ENCODE data around the gene DENND1B.

The DENND1B gene

DNA sequence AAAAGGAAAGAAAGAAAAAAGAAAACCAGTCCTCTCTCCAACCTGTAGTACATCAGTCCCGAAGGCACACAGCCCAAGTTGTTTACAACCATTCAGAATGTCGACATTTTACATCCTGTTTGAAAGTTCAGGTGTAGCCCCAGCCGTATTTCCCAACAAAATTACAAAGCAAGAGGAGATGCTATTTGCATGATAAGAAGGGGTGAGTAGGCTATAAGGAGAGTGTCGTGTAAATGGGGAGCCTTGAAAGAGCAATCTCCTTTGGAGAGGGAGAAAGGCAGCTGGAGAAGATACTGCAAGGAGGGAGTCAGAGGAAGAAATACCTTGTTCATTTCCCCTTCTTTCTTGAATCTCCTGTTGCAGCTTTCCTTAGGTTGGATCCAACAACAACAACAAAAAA lies 35.5 kb upstream of the DENND1B start:
- H3K4me3 ChIP-seq (ENCODE audit: low read length), result no peak overlapping the region
- H3K79me2 ChIP-seq (ENCODE audit: low read length), result no peaks in the 10 kb centered on the region
- no peaks in the 10 kb centered on the region for H4K20me1 ChIP-seq (ENCODE audit: insufficient read depth, low read length)
- H3K4me1 ChIP-seq (ENCODE audit: low read length), result peaks cover 36% of the 10 kb centered on the region
- no peaks in the 10 kb centered on the region for H3K36me3 ChIP-seq (replicated peaks; ENCODE audit: low read depth, low read length)
- no peak overlapping the region for H3K4me2 ChIP-seq (ENCODE audit: low read length)
- no peak overlapping the region for H3K27ac ChIP-seq (ENCODE audit: low read length)
- H3K27me3 ChIP-seq (ENCODE audit: low read depth, low read length), result no peaks in the 10 kb centered on the region
- no peak for TF ChIP-seq CTCF (IDR thresholded peaks at IDR 0.05; ENCODE audit: low read depth, low read length)
- TF ChIP-seq EZH2phosphoT487 (IDR thresholded peaks at IDR 0.05; ENCODE audit: low read depth), result no peak
- H3K9ac ChIP-seq (ENCODE audit: low read length), result no peak overlapping the region
- H2AFZ ChIP-seq (ENCODE audit: low read depth, low read length), result no peak overlapping the region
- H3K9me3 ChIP-seq (ENCODE audit: insufficient read depth, low read length), result no peaks in the 10 kb centered on the region

GRCh38 chr1:197808880-197809279 lies 33.6 kb upstream of the DENND1B start:
- peak overlapping the region; percentile 61; the same call in 1 of the 2 replicates for H2AFZ ChIP-seq (ENCODE audit: low read depth, low read length)
- peak overlapping the region; percentile 61 for H3K4me3 ChIP-seq (ENCODE audit: low read length)
- no peak for TF ChIP-seq CTCF (IDR thresholded peaks at IDR 0.05; ENCODE audit: low read depth, low read length)
- no peaks in the 10 kb centered on the region for H3K9me3 ChIP-seq (ENCODE audit: insufficient read depth, low read length)
- H3K36me3 ChIP-seq (replicated peaks; ENCODE audit: low read depth, low read length), result no peaks in the 10 kb centered on the region
- peaks cover 36% of the 10 kb centered on the region for H3K4me1 ChIP-seq (ENCODE audit: low read length)
- H3K27ac ChIP-seq (ENCODE audit: low read length), result peak overlapping the region; percentile 93
- no peaks in the 10 kb centered on the region for H4K20me1 ChIP-seq (ENCODE audit: insufficient read depth, low read length)
- H3K9ac ChIP-seq (ENCODE audit: low read length), result peak overlapping the region; percentile 53
- no peaks in the 10 kb centered on the region for H3K79me2 ChIP-seq (ENCODE audit: low read length)
- H3K4me2 ChIP-seq (ENCODE audit: low read length), result peak overlapping the region; percentile 68
- no peaks in the 10 kb centered on the region for H3K27me3 ChIP-seq (ENCODE audit: low read depth, low read length)

DNA sequence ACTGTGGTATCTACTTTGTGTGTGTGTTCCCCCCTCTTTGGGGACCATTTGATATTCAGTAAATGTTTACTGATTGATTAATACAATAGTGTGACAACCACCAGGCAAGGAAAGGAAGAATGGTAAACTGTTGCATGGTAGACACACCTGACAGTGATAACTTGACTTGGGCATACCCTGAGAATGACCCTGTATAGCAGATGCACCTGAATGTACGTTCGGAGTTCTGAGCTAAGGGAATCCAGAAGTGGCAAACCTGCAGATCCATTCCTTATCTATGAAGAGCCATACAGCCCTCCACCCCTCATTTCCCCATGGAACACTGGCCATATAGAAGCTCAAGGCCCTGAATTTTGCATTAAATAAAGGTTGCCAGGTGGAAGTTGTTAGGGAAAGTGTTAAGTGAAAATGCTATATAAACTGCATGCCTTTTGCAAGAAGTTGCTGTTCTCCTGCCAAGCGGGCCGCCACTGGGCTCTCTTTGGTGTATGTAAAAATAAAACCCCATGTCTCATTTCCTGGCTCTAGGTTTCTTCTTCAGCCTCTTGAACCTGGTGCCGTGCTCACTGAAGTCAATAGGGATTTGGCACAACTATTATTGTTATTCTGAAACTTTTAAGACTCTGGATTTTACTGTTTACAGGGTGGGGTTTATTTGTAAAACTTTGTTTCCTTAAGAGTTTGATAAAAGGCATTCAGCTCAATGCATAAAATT lies 32.6 kb upstream of the DENND1B start:
- H3K4me1 ChIP-seq (ENCODE audit: low read length), result peaks cover 36% of the 10 kb centered on the region
- no peaks in the 10 kb centered on the region for H4K20me1 ChIP-seq (ENCODE audit: insufficient read depth, low read length)
- peak overlapping the region; percentile 68 for H3K4me2 ChIP-seq (ENCODE audit: low read length)
- no peak for TF ChIP-seq CTCF (IDR thresholded peaks at IDR 0.05; ENCODE audit: low read depth, low read length)
- no peak for TF ChIP-seq EZH2phosphoT487 (IDR thresholded peaks at IDR 0.05; ENCODE audit: low read depth)
- peak overlapping the region; percentile 61 for H2AFZ ChIP-seq (ENCODE audit: low read depth, low read length)
- H3K27ac ChIP-seq (ENCODE audit: low read length), result peak overlapping the region; percentile 93
- peak overlapping the region; percentile 61 for H3K4me3 ChIP-seq (ENCODE audit: low read length)
- peak overlapping the region; percentile 48 for H3K9ac ChIP-seq (ENCODE audit: low read length)
- H3K27me3 ChIP-seq (ENCODE audit: low read depth, low read length), result no peaks in the 10 kb centered on the region
- H3K79me2 ChIP-seq (ENCODE audit: low read length), result no peaks in the 10 kb centered on the region
- H3K36me3 ChIP-seq (replicated peaks; ENCODE audit: low read depth, low read length), result no peaks in the 10 kb centered on the region
- no peaks in the 10 kb centered on the region for H3K9me3 ChIP-seq (ENCODE audit: insufficient read depth, low read length)

GRCh38 chr1:197807216-197807615 lies 31.9 kb upstream of the DENND1B start:
- Histone ChIP-seq H3K36me3 (replicated peaks; ENCODE audit: low read depth, low read length) (no peaks in the 10 kb centered on the region), H3K4me2 (ENCODE audit: low read length) (peak overlapping the region; percentile 68), H3K4me3 (ENCODE audit: low read length) (peak overlapping the region; percentile 61), H3K79me2 (ENCODE audit: low read length) (no peaks in the 10 kb centered on the region), H3K4me1 (ENCODE audit: low read length) (peaks cover 36% of the 10 kb centered on the region), H2AFZ (ENCODE audit: low read depth, low read length) (peak overlapping the region; percentile 61), H3K9me3 (ENCODE audit: insufficient read depth, low read length) (no peaks in the 10 kb centered on the region), H3K27ac (ENCODE audit: low read length) (peak overlapping the region; percentile 93), H3K27me3 (ENCODE audit: low read depth, low read length) (no peaks in the 10 kb centered on the region), H3K9ac (ENCODE audit: low read length) (peak overlapping the region; percentile 48; the same call in 1 of the 2 replicates), H4K20me1 (ENCODE audit: insufficient read depth, low read length) (no peaks in the 10 kb centered on the region)
- peak; percentile 51 for TF ChIP-seq CTCF (IDR thresholded peaks at IDR 0.05; ENCODE audit: low read depth, low read length)
- no peak for TF ChIP-seq EZH2phosphoT487 (IDR thresholded peaks at IDR 0.05; ENCODE audit: low read depth)

All from OCI-LY3 (cell line).